CMK (cell line): ENCODE measurements around the gene PSG5.
"Not testable (repeated sequence)": the region's sequence is repeated elsewhere in the genome, so short reads cannot be mapped to it uniquely, and the experiment has no call there.

Source experiments
- DNase-seq: peaks from one replicate; pipeline ENCODE4 v3.0.0-alpha.2; 2010; ENCODE audit warnings: low read depth

PSG5 gene

GRCh38 chr19:43181869-43182771 is 4.2 kb downstream of the PSG5 start:
- not testable (repeated sequence) for DNase-seq

- DNase-seq, result not testable (repeated sequence)
Measured at GRCh38 chr19:43179569-43180147, 6.7 kb downstream of the PSG5 start.

GRCh38 chr19:43178577-43178976 is 7.8 kb downstream of the PSG5 start:
- not testable (repeated sequence) for DNase-seq

GRCh38 chr19:43165906-43166305 is 20.4 kb downstream of the PSG5 start:
- DNase-seq, result not testable (repeated sequence)

- DNase-seq, result not testable (repeated sequence)
Measured at GRCh38 chr19:43163135-43163534, 23.2 kb downstream of the PSG5 start.

- DNase-seq, result not testable (repeated sequence)
Measured at GRCh38 chr19:43162261-43162660, 24.1 kb downstream of the PSG5 start.

- DNase-seq, result no peak
Measured at GRCh38 chr19:43152214-43152613, 34.1 kb downstream of the PSG5 start.

- DNase-seq, result not testable (repeated sequence)
Measured at GRCh38 chr19:43149788-43150187, 36.5 kb downstream of the PSG5 start.

GRCh38 chr19:43148233-43148632 is 38.1 kb downstream of the PSG5 start:
- no peak for DNase-seq

GRCh38 chr19:43141763-43142162 is 44.6 kb downstream of the PSG5 start:
- not testable (repeated sequence) for DNase-seq

GRCh38 chr19:43132696-43133095 is 53.6 kb downstream of the PSG5 start:
- DNase-seq, result no peak

GRCh38 chr19:43131281-43131842 is 55.0 kb downstream of the PSG5 start:
- not testable (repeated sequence) for DNase-seq

- not testable (repeated sequence) for DNase-seq
Measured at GRCh38 chr19:43129197-43129596, 57.1 kb downstream of the PSG5 start.

GRCh38 chr19:43127336-43127735 is 59.0 kb downstream of the PSG5 start:
- not testable (repeated sequence) for DNase-seq

GRCh38 chr19:43126720-43127119 is 59.6 kb downstream of the PSG5 start:
- DNase-seq, result no peak

GRCh38 chr19:43124360-43124759 is 62.0 kb downstream of the PSG5 start:
- DNase-seq, result no peak

GRCh38 chr19:43120433-43121026 is 65.8 kb downstream of the PSG5 start:
- not testable (repeated sequence) for DNase-seq

- DNase-seq, result not testable (repeated sequence)
Measured at GRCh38 chr19:43119526-43119925, 66.8 kb downstream of the PSG5 start.
